HG03457 (cell line): ENCODE measurements around the gene KLF16.
A peak's percentile ranks its signal among the peaks of the same experiment; 100 is the strongest.

Experiments used
- ATAC-seq: cut with Tn5 transposase; IDR thresholded peaks from one replicate; pipeline ENCODE4 v1.9.1; 2021; ENCODE audit warnings: moderate number of reproducible peaks; ENCODE audit not compliant: unreplicated experiment

KLF16 gene

GRCh38 chr19:1811942-1812425 is 51.4 kb downstream of the KLF16 start, which contains the start of gene ATP8B3:
TSS of gene ATP8B3 (minus strand) at chr19:1812276. CDS start at chr19:1811736, 540 bp downstream.
- peak; percentile 9 for ATAC-seq

- ATAC-seq: no peak
Measured at GRCh38 chr19:1811472-1811894, 51.9 kb downstream of the KLF16 start.

DNA sequence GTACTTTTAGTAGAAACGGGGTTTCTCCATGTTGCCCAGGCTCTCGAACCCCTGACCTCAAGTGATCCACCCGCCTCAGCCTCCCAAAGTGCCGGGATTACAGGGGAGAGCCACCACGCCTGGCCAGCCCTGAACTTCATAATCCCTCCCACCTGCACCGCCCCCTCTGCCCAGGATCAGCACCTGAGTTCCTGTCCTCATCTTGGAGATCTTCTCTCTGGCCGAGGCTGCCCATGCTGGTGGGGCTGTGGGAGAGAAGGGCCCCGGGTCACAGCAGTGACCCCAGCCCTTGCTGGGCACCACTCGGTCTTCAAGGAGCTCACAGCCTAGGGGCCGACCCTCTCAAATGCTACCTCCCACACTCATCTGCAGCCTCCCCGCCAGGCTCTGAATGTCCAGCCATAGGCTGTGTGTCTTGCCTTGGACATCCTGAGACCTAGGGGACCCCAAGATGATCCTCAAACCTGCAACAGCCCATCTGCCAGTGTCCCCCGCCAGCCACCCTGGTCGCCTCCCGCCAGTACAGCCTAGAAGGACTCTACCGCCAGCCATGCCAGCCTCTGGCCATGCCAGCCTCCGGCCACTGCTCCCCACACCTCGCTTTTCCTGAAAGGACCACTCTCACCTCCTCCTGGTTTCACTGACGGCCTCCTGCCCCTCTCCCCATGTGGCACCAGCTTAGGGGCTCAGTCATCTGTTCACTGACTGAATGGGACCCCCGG is 52.8 kb downstream of the KLF16 start:
- no peak for ATAC-seq

- ATAC-seq: no peak
Measured at GRCh38 chr19:1809678-1810077, 53.7 kb downstream of the KLF16 start.

GRCh38 chr19:1808395-1808731 is 55.0 kb downstream of the KLF16 start:
- ATAC-seq: no peak

DNA sequence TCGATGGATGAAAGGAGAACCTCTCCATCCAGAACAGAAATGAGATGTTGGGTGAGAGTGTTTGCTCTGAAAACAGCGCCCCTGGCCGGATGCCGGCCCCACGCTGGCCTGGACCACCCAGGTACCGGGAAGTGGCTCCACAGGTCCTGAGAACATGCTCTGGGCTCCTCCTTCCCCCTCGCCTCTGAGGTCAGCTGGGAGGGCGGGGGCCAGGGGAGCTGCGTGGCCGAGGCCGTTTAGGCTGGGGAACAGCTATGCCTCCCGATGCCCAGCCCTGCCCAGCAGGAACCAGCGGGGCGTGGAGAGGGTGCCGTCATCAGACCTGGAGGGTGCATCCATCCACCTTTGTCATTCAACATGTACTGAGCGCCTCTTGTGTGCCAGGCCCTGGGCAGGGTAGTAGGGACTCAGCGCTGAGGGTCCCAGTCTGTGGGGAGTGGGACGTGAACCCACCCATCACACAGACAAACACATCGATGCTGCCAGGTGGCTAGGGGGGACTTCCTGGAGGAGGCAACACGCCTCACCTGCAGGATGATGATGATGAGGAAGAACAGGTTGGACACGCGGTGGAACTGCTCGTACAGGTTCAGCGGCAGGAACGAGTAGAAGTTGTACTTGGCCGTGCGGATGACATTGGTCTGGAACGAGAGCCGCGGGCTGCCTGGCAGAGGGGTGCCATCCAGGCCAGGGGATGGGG is 55.5 kb downstream of the KLF16 start:
- no peak for ATAC-seq

GRCh38 chr19:1807030-1807694 is 56.2 kb downstream of the KLF16 start:
- ATAC-seq: no peak

GRCh38 chr19:1806184-1807029 is 57.0 kb downstream of the KLF16 start:
- no peak for ATAC-seq

DNA sequence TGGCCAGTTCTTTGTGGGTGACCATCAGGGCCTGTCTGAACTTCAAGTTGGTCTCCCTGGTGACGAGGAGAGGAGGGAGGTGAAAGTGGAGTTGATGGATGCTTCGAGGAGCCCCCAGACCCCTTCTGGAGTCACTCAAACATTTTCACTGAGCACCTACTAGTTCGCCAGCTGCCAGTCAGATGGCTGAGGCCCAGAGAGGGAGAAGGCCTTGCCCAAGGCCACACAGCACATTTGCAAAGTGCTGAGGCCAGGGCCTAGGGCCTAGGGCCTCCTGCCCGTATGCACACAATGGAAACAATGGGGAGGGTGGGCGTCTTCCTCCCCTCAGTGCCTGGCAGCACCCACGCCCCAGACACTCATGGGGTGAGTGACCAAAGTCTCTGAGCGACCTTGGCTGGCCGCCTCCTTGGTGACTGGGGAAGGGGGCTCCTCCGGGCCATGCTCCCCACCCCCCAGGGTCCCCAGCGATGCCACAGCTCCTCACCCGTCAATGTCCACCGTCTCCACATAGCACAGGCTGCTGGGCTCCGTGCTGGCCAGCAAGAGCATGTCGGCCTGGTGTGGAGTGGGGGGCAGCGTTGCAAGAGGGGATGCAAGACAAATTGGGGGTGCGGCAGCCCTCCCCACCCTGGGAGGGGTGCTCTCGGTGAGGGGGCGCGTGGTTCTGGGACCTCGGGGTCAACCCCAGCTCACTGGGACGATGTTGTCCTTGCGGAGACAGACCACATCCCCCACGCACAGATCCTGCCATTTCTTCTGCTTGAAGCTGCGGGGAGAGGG is 57.8 kb downstream of the KLF16 start:
- ATAC-seq: no peak

DNA sequence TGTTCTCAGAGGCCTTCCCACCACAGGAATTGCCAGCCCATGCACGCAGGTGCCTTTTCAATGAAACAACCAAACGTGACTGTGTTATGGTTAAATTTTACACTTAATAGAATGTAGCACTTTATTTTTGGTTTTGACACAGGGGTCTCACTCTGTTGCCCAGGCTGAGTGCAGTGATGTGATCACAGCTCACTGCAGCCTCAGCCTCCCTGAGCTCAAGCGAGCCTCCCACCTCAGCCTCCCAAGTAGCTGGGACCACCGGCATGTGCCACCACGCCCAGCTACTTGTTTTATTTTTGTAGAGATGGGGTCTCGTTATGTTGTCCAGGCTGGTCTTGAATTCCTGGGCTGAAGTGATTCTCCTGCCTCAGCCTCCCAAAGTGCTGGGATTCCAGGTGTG is 58.5 kb downstream of the KLF16 start:
- ATAC-seq: no peak
